Lung (tissue), 12 donors: ENCODE results near the gene WASHC3. TPM values are rescaled to one million over a fixed set of nuclear protein-coding genes. Genes with fewer than 3 reads are reported as not detected.

Source experiments
- ATAC-seq: fragments of 200-7000 bp; cut with Tn5 transposase; one replicate; pipeline ENCODE4 v1.9.1; 2020; ENCODE audit warnings: moderate number of reproducible peaks; ENCODE audit not compliant: insufficient read depth, low FRiP score
- DNase-seq, 3 donors: peaks; one replicate each; pipeline ENCODE4 v3.0.0-alpha.2; 2013 to 2017
- H3K27ac ChIP-seq, 2 donors: one replicate each; pipeline ENCODE4 v1.5.1; 2013; ENCODE audit warnings: mild to moderate bottlenecking in 2 of 2, moderate library complexity in 2 of 2, control low read depth in 1 of 2, inconsistent platforms in 1 of 2, low read depth in 1 of 2, low read length in 1 of 2
- H3K27me3 ChIP-seq, 3 donors: one replicate each; pipeline ENCODE4 v1.5.1; 2013; ENCODE audit warnings: low read length in 2 of 3; ENCODE audit not compliant: control insufficient read depth in 3 of 3, insufficient read depth in 3 of 3
- H3K36me3 ChIP-seq, 4 donors: one replicate each; pipeline ENCODE4 v1.5.1; 2013; ENCODE audit warnings: low read length in 4 of 4, mild to moderate bottlenecking in 1 of 4, moderate library complexity in 1 of 4; ENCODE audit not compliant: control insufficient read depth in 4 of 4, insufficient read depth in 4 of 4
- H3K4me1 ChIP-seq, 5 donors: one replicate each; pipeline ENCODE4 v1.5.1; 2013; ENCODE audit warnings: low read length in 5 of 5, mild to moderate bottlenecking in 2 of 5, moderate library complexity in 1 of 5; ENCODE audit not compliant: control insufficient read depth in 5 of 5, insufficient read depth in 5 of 5
- H3K4me3 ChIP-seq: one replicate; pipeline ENCODE4 v1.5.1; 2013; ENCODE audit warnings: mild to moderate bottlenecking, control low read depth, moderate library complexity
- H3K9ac ChIP-seq, 2 donors: one replicate each; pipeline ENCODE4 v1.5.1; 2013; ENCODE audit warnings: low read length in 2 of 2, control low read depth in 1 of 2; ENCODE audit not compliant: insufficient read depth in 1 of 2
- H3K9me3 ChIP-seq, 4 donors: one replicate each; pipeline ENCODE4 v1.5.1; 2013; ENCODE audit warnings: low read length in 3 of 4, mild to moderate bottlenecking in 1 of 4, moderate library complexity in 1 of 4; ENCODE audit not compliant: control insufficient read depth in 4 of 4, insufficient read depth in 3 of 4
- WGBS, 2 donors: extraction: QIAGEN DNeasy Blood & Tissue Kit; methylation state at CpG; one replicate each; pipeline ENCODE4 v1.1.7; 2013; 5-methylcytosine and 5-hydroxymethylcytosine counted together
- polyA plus RNA-seq, 2 donors: library from polyadenylated mRNA; stranded (reverse); fragments of 200-250 nt; gene quantifications; one replicate each; pipeline ENCODE4 v1.2.1, GENCODE V29; 2013
- total RNA-seq, 2 donors: library from RNA; depleted of rRNA in 1 of 2; stranded (reverse); fragments of >200 nt in 1 of 2; gene quantifications; one replicate each; pipeline ENCODE4 v1.2.1, GENCODE V29; 2014 to 2021
- TF ChIP-seq, protein P1 (sequence below): IDR thresholded peaks from 2 replicates; pipeline ENCODE4 v1.5.1; 2012; ENCODE audit warnings: mild to moderate bottlenecking; ENCODE audit errors: control extremely low read depth, extremely low read depth
- donor health status: control.
- donor health status: control.
- donor health status: Bipolar disorder and iron deficiency.
- donor health status: healthy.
- donor health status: DM: yes; HTN: yes; CAD: no.

Gene WASHC3
- total and polyA plus RNA-seq, 4 donors: 28.0 to 53.3 (median 45.2) TPM

DNA sequence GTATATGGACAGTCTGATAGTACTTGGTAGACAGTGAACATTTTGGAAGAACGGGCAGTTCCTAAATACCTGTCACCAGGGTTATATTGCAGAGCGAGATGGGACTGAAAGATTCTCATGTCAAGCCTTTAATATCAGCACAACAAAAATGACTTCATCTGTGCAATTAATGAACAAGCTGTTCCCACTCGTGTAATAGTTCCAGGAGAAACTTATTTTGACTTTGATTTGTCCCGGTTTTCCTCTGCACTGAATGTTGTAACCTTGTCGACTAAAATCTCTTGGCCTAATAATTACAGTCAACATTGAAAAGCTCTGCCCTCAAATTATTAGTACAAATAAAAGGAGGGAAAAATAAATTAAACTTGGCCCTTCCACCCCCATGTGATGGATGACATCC lies 79.5 kb downstream of the WASHC3 start:
- no peak for ATAC-seq
- H3K9me3 ChIP-seq: no peaks in the 10 kb centered on the region
- no peaks in the 10 kb centered on the region for H3K4me1 ChIP-seq
- no peaks in the 10 kb centered on the region for H3K27me3 ChIP-seq
- TF ChIP-seq, protein P1, sequence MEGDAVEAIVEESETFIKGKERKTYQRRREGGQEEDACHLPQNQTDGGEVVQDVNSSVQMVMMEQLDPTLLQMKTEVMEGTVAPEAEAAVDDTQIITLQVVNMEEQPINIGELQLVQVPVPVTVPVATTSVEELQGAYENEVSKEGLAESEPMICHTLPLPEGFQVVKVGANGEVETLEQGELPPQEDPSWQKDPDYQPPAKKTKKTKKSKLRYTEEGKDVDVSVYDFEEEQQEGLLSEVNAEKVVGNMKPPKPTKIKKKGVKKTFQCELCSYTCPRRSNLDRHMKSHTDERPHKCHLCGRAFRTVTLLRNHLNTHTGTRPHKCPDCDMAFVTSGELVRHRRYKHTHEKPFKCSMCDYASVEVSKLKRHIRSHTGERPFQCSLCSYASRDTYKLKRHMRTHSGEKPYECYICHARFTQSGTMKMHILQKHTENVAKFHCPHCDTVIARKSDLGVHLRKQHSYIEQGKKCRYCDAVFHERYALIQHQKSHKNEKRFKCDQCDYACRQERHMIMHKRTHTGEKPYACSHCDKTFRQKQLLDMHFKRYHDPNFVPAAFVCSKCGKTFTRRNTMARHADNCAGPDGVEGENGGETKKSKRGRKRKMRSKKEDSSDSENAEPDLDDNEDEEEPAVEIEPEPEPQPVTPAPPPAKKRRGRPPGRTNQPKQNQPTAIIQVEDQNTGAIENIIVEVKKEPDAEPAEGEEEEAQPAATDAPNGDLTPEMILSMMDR: no peak
- no peak overlapping the region for H3K4me3 ChIP-seq
- no peak overlapping the region for H3K27ac ChIP-seq
- WGBS, 2 donors: 66 to 83% methylated on average over 5 of the region's 5 CpGs
- H3K36me3 ChIP-seq: no peaks in the 10 kb centered on the region
- DNase-seq: no peak
- H3K9ac ChIP-seq: no peak overlapping the region

DNA sequence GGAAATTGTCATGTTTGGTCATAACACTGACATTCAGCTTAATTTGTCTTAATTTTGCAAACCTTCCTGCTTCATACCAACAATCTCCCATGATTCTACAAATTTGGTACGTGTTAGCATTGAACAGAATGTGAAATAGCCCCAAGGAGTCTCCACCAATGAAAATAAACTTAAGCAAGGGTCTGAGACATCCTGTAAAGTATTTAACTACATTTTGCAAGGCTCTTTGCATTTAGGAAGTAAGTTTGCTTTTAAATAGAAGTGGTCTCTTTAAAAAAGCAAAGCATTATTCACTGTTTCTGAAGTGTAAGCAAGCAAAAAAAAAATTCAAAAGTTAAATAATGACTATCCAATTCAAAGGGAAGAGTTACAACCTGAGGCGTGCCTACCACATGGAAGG lies 79.9 kb downstream of the WASHC3 start:
- TF ChIP-seq, protein P1: no peak
- Histone ChIP-seq H3K9ac (no peak overlapping the region), H3K36me3 (no peaks in the 10 kb centered on the region), H3K4me3 (no peak overlapping the region), H3K9me3 (no peaks in the 10 kb centered on the region), H3K4me1 (no peaks in the 10 kb centered on the region), H3K27me3 (no peaks in the 10 kb centered on the region), H3K27ac (no peak overlapping the region)
- DNase-seq (peak in 1 of 3 donors; percentile 9), ATAC-seq (peak; percentile 41)
- WGBS, 2 donors: 28 to 71% methylated on average over 2 of the region's 2 CpGs

DNA sequence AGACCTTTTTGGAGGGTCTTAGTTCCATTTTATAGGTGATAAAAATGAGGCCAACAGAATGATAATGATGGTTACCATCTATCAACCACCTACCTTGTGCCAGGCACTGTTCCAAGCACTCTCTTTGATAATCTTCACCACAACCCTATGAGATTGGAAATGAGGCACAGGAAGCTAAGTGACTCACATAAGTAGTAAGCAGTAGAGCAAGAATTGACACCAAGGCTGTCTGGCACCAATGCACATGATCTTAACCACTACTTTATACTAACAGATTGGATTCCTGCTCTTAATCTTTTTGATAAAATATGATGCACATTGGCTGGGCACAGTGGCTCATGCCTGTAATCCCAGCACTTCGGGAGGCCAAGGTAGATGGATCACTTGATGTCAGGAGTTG lies 93.0 kb downstream of the WASHC3 start:
- no peaks in the 10 kb centered on the region for H3K4me1 ChIP-seq
- DNase-seq: no peak
- WGBS, 2 donors: 82% methylated on average over 1 of the region's 1 CpG
- no peak overlapping the region for H3K9ac ChIP-seq
- no peak overlapping the region for H3K27ac ChIP-seq
- no peak for ATAC-seq
- peaks cover 0 to 5% (median 0%) of the 10 kb centered on the region in 4 donors for H3K9me3 ChIP-seq
- no peaks in the 10 kb centered on the region for H3K36me3 ChIP-seq
- TF ChIP-seq, protein P1: no peak
- no peak overlapping the region for H3K4me3 ChIP-seq
- H3K27me3 ChIP-seq: no peaks in the 10 kb centered on the region

DNA sequence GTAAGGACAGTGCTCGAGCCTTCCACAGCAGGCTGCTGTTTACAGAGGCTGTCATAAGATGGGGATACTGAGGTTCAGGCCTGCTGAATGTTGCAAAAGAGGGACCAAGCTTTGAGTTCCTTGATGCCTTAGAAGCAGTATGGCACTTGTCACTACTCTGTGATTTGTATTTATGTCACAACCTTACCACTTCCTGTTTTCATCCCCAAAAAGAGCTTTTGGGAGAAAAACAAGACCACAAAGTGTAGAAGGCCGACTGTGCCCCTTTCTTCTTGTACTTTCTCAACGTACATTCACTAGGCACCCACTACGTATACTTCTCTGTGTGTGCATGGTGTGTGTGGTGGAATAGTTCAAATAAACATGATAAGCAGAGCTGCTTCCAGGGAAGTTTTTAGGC lies 94.3 kb downstream of the WASHC3 start:
- H3K9me3 ChIP-seq: peaks cover 0 to 5% (median 0%) of the 10 kb centered on the region in 4 donors
- H3K4me1 ChIP-seq: peaks cover 0 to 5% (median 0%) of the 10 kb centered on the region in 5 donors
- no peak overlapping the region for H3K9ac ChIP-seq
- DNase-seq (no peak), ATAC-seq (no peak)
- no peaks in the 10 kb centered on the region for H3K27me3 ChIP-seq
- H3K4me3 ChIP-seq: no peak overlapping the region
- no peak overlapping the region for H3K27ac ChIP-seq
- no peaks in the 10 kb centered on the region for H3K36me3 ChIP-seq
- 43 to 64% methylated on average over 4 of the region's 4 CpGs for WGBS, 2 donors
- TF ChIP-seq, protein P1: no peak
